ENCODE data around the gene LACC1. TPM values are rescaled to one million over a fixed set of nuclear protein-coding genes. Genes with fewer than 3 reads are reported as not detected.

The LACC1 gene
- polyA plus RNA-seq, 1 of the 3 experiments (the other 2 are of a cell fraction) = 4.2 TPM

DNA sequence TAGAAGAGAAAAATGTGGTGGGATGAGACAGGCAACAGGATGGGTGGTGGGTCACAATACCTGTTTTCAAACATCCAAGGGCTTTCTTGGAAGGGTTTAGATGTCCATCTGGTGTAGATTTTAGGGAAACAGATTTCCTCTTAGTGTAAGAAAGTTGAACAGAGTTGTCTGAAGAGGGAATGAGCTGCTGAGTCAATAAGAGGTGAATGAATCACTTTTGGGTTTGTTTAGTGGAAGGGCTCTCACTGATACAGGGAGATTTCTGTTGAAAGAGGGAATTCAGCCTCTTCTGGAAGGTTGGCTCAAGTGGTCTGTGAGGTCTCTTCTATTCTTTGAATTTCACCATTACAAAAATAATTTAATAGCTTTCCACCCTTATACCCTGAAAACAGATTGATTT, 54.6 kb downstream of the LACC1 start:
- no peaks in the 10 kb centered on the region for H4K20me1 ChIP-seq (ENCODE audit: insufficient read depth)
- no peaks in the 10 kb centered on the region for H3K79me2 ChIP-seq (ENCODE audit: insufficient read depth)
- peaks cover 0 to 4% of the 10 kb centered on the region in 2 experiments; a peak in 1 of 4 replicates for H3K4me1 ChIP-seq (ENCODE audit: control insufficient read depth in 1 of 2, insufficient read depth in 2 of 2, low read depth in 1 of 2, low read length in 1 of 2)
- DNase-seq = no peak
- H3K9me2 ChIP-seq = no peaks in the 10 kb centered on the region
- ChIA-PET POLR2A (no interaction called here), CTCF (no interaction called here)
- TF ChIP-seq MEF2A (IDR thresholded peaks at IDR 0.05; ENCODE audit: borderline replicate concordance, low read depth) (no peak), RAD21 (IDR thresholded peaks at IDR 0.05; ENCODE audit: low read length) (no peak), FOSL2 (IDR thresholded peaks at IDR 0.05; ENCODE audit: borderline replicate concordance, low read depth) (no peak), MXI1 (IDR thresholded peaks at IDR 0.05; ENCODE audit: low read depth, low read length) (no peak), PBX3 (IDR thresholded peaks at IDR 0.05) (no peak), IRF3 (IDR thresholded peaks at IDR 0.05; ENCODE audit: low read depth, low read length) (no peak), POLR2AphosphoS5 (IDR thresholded peaks at IDR 0.05; ENCODE audit: low read depth, low read length) (no peak), TAF1 (IDR thresholded peaks at IDR 0.05; ENCODE audit: borderline replicate concordance, low read depth, low read length) (no peak), GABPA (IDR thresholded peaks at IDR 0.05; ENCODE audit: low read depth) (no peak), JUND (IDR thresholded peaks at IDR 0.05) (no peak), TCF12 (IDR thresholded peaks at IDR 0.05) (no peak)
- TF ChIP-seq, protein P1, sequence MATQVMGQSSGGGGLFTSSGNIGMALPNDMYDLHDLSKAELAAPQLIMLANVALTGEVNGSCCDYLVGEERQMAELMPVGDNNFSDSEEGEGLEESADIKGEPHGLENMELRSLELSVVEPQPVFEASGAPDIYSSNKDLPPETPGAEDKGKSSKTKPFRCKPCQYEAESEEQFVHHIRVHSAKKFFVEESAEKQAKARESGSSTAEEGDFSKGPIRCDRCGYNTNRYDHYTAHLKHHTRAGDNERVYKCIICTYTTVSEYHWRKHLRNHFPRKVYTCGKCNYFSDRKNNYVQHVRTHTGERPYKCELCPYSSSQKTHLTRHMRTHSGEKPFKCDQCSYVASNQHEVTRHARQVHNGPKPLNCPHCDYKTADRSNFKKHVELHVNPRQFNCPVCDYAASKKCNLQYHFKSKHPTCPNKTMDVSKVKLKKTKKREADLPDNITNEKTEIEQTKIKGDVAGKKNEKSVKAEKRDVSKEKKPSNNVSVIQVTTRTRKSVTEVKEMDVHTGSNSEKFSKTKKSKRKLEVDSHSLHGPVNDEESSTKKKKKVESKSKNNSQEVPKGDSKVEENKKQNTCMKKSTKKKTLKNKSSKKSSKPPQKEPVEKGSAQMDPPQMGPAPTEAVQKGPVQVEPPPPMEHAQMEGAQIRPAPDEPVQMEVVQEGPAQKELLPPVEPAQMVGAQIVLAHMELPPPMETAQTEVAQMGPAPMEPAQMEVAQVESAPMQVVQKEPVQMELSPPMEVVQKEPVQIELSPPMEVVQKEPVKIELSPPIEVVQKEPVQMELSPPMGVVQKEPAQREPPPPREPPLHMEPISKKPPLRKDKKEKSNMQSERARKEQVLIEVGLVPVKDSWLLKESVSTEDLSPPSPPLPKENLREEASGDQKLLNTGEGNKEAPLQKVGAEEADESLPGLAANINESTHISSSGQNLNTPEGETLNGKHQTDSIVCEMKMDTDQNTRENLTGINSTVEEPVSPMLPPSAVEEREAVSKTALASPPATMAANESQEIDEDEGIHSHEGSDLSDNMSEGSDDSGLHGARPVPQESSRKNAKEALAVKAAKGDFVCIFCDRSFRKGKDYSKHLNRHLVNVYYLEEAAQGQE (IDR thresholded peaks at IDR 0.05; ENCODE audit: low read depth, low read length) = no peak
- TF ChIP-seq, protein P2, sequence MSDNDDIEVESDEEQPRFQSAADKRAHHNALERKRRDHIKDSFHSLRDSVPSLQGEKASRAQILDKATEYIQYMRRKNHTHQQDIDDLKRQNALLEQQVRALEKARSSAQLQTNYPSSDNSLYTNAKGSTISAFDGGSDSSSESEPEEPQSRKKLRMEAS (IDR thresholded peaks at IDR 0.05; ENCODE audit: low read depth) = no peak
- H2AFZ ChIP-seq (ENCODE audit: low read depth) = no peak overlapping the region
- H3F3A ChIP-seq (replicated peaks; ENCODE audit: insufficient read depth) = no peaks in the 10 kb centered on the region
- no peak overlapping the region for H3K9ac ChIP-seq
- no peaks in the 10 kb centered on the region for H3K36me3 ChIP-seq (replicated peaks in 1 of 2; ENCODE audit: control insufficient read depth in 1 of 2, insufficient read depth in 2 of 2, low read length in 1 of 2)
- H3K27me3 ChIP-seq (ENCODE audit: insufficient read depth) = no peaks in the 10 kb centered on the region
- no peak overlapping the region for H3K27ac ChIP-seq (ENCODE audit: low read depth in 2 of 2, low read length in 1 of 2)
- no peak overlapping the region for H3K4me3 ChIP-seq (ENCODE audit: low read depth in 2 of 2, low read length in 1 of 2)
- H3K9me3 ChIP-seq = no peaks in the 10 kb centered on the region
- H3K4me2 ChIP-seq = no peak overlapping the region

DNA sequence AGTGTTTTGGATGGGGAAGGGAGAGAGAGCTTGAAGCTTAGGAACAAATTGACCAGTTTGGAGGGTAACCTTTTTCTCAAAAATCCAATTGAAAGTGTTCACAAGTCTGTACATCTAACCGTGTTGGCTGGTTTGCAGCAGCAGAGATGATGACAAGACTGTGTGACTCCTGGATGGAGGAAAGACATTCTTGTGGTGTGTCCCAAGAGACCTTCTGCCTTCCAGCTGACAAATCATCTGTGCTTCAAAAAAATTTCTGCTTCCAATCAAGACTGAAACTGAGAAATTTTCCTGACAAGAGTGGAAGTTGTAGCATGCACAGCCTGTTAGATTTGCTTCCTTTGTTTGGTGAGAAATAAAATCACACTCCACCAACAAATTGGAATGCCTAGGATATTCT, 56.2 kb downstream of the LACC1 start:
- H3K4me3 ChIP-seq (ENCODE audit: low read depth in 2 of 2, low read length in 1 of 2) = no peak overlapping the region
- 35% methylated on average over 1 of the region's 1 CpG for WGBS (ENCODE audit: low lambda C conversion rate)
- no peaks in the 10 kb centered on the region for H3F3A ChIP-seq (replicated peaks; ENCODE audit: insufficient read depth)
- CTCF ChIA-PET = no interaction called here
- H3K4me2 ChIP-seq = no peak overlapping the region
- POLR2A ChIA-PET = no interaction called here
- no peaks in the 10 kb centered on the region for H4K20me1 ChIP-seq (ENCODE audit: insufficient read depth)
- H2AFZ ChIP-seq (ENCODE audit: low read depth) = no peak overlapping the region
- H3K9me3 ChIP-seq = no peaks in the 10 kb centered on the region
- DNase-seq = no peak
- H3K9me2 ChIP-seq = no peaks in the 10 kb centered on the region
- H3K4me1 ChIP-seq (ENCODE audit: control insufficient read depth in 1 of 2, insufficient read depth in 2 of 2, low read depth in 1 of 2, low read length in 1 of 2) = peaks cover 0 to 4% of the 10 kb centered on the region in 2 experiments; a peak in 1 of 4 replicates
- H3K36me3 ChIP-seq (replicated peaks in 1 of 2; ENCODE audit: control insufficient read depth in 1 of 2, insufficient read depth in 2 of 2, low read length in 1 of 2) = no peaks in the 10 kb centered on the region
- no peak overlapping the region for H3K27ac ChIP-seq (ENCODE audit: low read depth in 2 of 2, low read length in 1 of 2)
- no peaks in the 10 kb centered on the region for H3K79me2 ChIP-seq (ENCODE audit: insufficient read depth)
- H3K9ac ChIP-seq = no peak overlapping the region
- no peaks in the 10 kb centered on the region for H3K27me3 ChIP-seq (ENCODE audit: insufficient read depth)
- TF ChIP-seq CHD2 (IDR thresholded peaks at IDR 0.05; ENCODE audit: low read length, partially characterized antibody) = no peak
- TF ChIP-seq, protein P1 (IDR thresholded peaks at IDR 0.05; ENCODE audit: low read depth, low read length) = no peak
- no peak for TF ChIP-seq IRF3 (IDR thresholded peaks at IDR 0.05; ENCODE audit: low read depth, low read length)
- TF ChIP-seq TCF12 (IDR thresholded peaks at IDR 0.05) = peak; percentile 60; the same call in 1 of the 2 replicates
- TF ChIP-seq CTCF (IDR thresholded peaks at IDR 0.05) = no peak
